Nephron (organoid): ENCODE data around the gene TAS1R2.

Experiments
- H3K27ac Mint-ChIP-seq, 3 experiments: 2 replicates each; pipeline ENCODE4 v1.8.0; 2020; ENCODE audit warnings: mixed read lengths in 3 of 3, mild to moderate bottlenecking in 2 of 3, moderate library complexity in 1 of 3
- H3K27me3 Mint-ChIP-seq: 2 replicates; pipeline ENCODE4 v1.8.0; 2021; ENCODE audit warnings: low read depth, mild to moderate bottlenecking, moderate library complexity, mixed read lengths
- H3K36me3 Mint-ChIP-seq: 2 replicates; pipeline ENCODE4 v1.8.0; 2020; ENCODE audit warnings: low read depth, mixed read lengths
- H3K4me1 Mint-ChIP-seq: 2 replicates; pipeline ENCODE4 v1.8.0; 2020; ENCODE audit warnings: mixed read lengths
- H3K4me3 Mint-ChIP-seq, 3 experiments: 2 replicates each; pipeline ENCODE4 v1.8.0; 2020; ENCODE audit warnings: mild to moderate bottlenecking in 3 of 3, mixed read lengths in 3 of 3, moderate library complexity in 2 of 3
- H3K9me3 Mint-ChIP-seq: 2 replicates; pipeline ENCODE4 v1.8.0; 2020; ENCODE audit warnings: mixed read lengths
- CTCF ChIP-seq, 3 experiments: fragments of 200-600 bp; sonication (generic); IDR thresholded peaks; one replicate each; pipeline ENCODE4 v1.5.0; 2021; ENCODE audit warnings: antibody characterized with exemption in 3 of 3; ENCODE audit not compliant: unreplicated experiment in 3 of 3

Gene TAS1R2

GRCh38 chr1:18799454-18799853 lies 60.0 kb downstream of the TAS1R2 start:
- no peak overlapping the region for H3K4me3 Mint-ChIP-seq

GRCh38 chr1:18798946-18799345 lies 60.5 kb downstream of the TAS1R2 start:
- Mint-ChIP-seq H3K9me3 (no peaks in the 10 kb centered on the region), H3K36me3 (no peaks in the 10 kb centered on the region), H3K27ac (peak overlapping the region in 2 of 3 experiments; percentile 63 to 83), H3K4me3 (no peak overlapping the region), H3K27me3 (peaks cover 18% of the 10 kb centered on the region), H3K4me1 (peaks cover 41% of the 10 kb centered on the region)
- no peak for TF ChIP-seq CTCF (IDR thresholded peaks at IDR 0.05; ENCODE audit: unreplicated experiment in 3 of 3)

More at GRCh38 chr1:18799454-18799853, 60.0 kb downstream of the TAS1R2 start:
- Mint-ChIP-seq H3K9me3 (no peaks in the 10 kb centered on the region), H3K27ac (peak overlapping the region in 2 of 3 experiments; percentile 63 to 83), H3K4me1 (peaks cover 41% of the 10 kb centered on the region), H3K36me3 (no peaks in the 10 kb centered on the region), H3K27me3 (peaks cover 19% of the 10 kb centered on the region)
- no peak for TF ChIP-seq CTCF (IDR thresholded peaks at IDR 0.05; ENCODE audit: unreplicated experiment in 3 of 3)

GRCh38 chr1:18798533-18798932 lies 60.9 kb downstream of the TAS1R2 start:
- Mint-ChIP-seq H3K9me3 (no peaks in the 10 kb centered on the region), H3K36me3 (no peaks in the 10 kb centered on the region), H3K27ac (peak overlapping the region in 1 of 3 experiments; percentile 83), H3K27me3 (peaks cover 20% of the 10 kb centered on the region), H3K4me1 (peaks cover 41% of the 10 kb centered on the region), H3K4me3 (no peak overlapping the region)
- TF ChIP-seq CTCF (IDR thresholded peaks at IDR 0.05; ENCODE audit: unreplicated experiment in 3 of 3), result no peak

GRCh38 chr1:18796950-18797349 lies 62.5 kb downstream of the TAS1R2 start:
- H3K36me3 Mint-ChIP-seq, result no peaks in the 10 kb centered on the region
- peaks cover 4% of the 10 kb centered on the region for H3K9me3 Mint-ChIP-seq
- peak overlapping the region in 1 of 3 experiments; percentile 3 for H3K27ac Mint-ChIP-seq
- no peak overlapping the region for H3K4me3 Mint-ChIP-seq
- H3K27me3 Mint-ChIP-seq, result peaks cover 29% of the 10 kb centered on the region
- H3K4me1 Mint-ChIP-seq, result peaks cover 43% of the 10 kb centered on the region
- TF ChIP-seq CTCF (IDR thresholded peaks at IDR 0.05; ENCODE audit: unreplicated experiment in 3 of 3), result no peak

GRCh38 chr1:18795002-18795689 lies 64.3 kb downstream of the TAS1R2 start:
- no peak overlapping the region for H3K4me3 Mint-ChIP-seq
- TF ChIP-seq CTCF (IDR thresholded peaks at IDR 0.05; ENCODE audit: unreplicated experiment in 3 of 3), result no peak
- peaks cover 42% of the 10 kb centered on the region for H3K27me3 Mint-ChIP-seq

GRCh38 chr1:18794561-18794960 lies 64.9 kb downstream of the TAS1R2 start:
- H3K9me3 Mint-ChIP-seq, result peaks cover 5% of the 10 kb centered on the region
- no peaks in the 10 kb centered on the region for H3K36me3 Mint-ChIP-seq
- H3K4me1 Mint-ChIP-seq, result peaks cover 46% of the 10 kb centered on the region
- TF ChIP-seq CTCF (IDR thresholded peaks at IDR 0.05; ENCODE audit: unreplicated experiment in 3 of 3), result no peak
- H3K27ac Mint-ChIP-seq, result peak overlapping the region; percentile 43 to 67 (median 54)
- H3K4me3 Mint-ChIP-seq, result no peak overlapping the region
- peaks cover 48% of the 10 kb centered on the region for H3K27me3 Mint-ChIP-seq

More at GRCh38 chr1:18795002-18795689, 64.3 kb downstream of the TAS1R2 start:
- Mint-ChIP-seq H3K4me1 (peaks cover 43% of the 10 kb centered on the region), H3K27ac (peak overlapping the region; percentile 24 to 70 (median 49)), H3K9me3 (peaks cover 5% of the 10 kb centered on the region), H3K36me3 (no peaks in the 10 kb centered on the region)
